C4-2B (cell line): ENCODE data around the gene NRP1.

Experiments
- H3K27ac ChIP-seq: fragments of 450-650 bp; 2 replicates; pipeline ENCODE4 v1.5.1; 2017
- CTCF ChIP-seq: fragments of 450-650 bp; conservative IDR thresholded peaks from 2 replicates; pipeline ENCODE4 v1.5.1; 2017; ENCODE audit warnings: mild to moderate bottlenecking
- ZFX ChIP-seq: fragments of 450-650 bp; IDR thresholded peaks from 2 replicates; pipeline ENCODE4 v1.6.1; 2017

Gene NRP1

GRCh38 chr10:33363106-33363505, 28.6 kb upstream of the NRP1 start:
- TF ChIP-seq CTCF = no peak
- no peak for TF ChIP-seq ZFX
- H3K27ac ChIP-seq = no peak overlapping the region

- TF ChIP-seq CTCF = no peak
- no peak for TF ChIP-seq ZFX
- no peak overlapping the region for H3K27ac ChIP-seq
Observed at GRCh38 chr10:33358016-33358415, 23.5 kb upstream of the NRP1 start.

- no peak overlapping the region for H3K27ac ChIP-seq
- TF ChIP-seq CTCF (no peak), ZFX (no peak)
Observed at GRCh38 chr10:33355274-33355673, 20.8 kb upstream of the NRP1 start.

- TF ChIP-seq CTCF (no peak), ZFX (no peak)
- no peak overlapping the region for H3K27ac ChIP-seq
Observed at GRCh38 chr10:33353853-33354252, 19.4 kb upstream of the NRP1 start.

GRCh38 chr10:33353334-33353733, 18.9 kb upstream of the NRP1 start:
- TF ChIP-seq ZFX (no peak), CTCF (no peak)
- no peak overlapping the region for H3K27ac ChIP-seq

- H3K27ac ChIP-seq = no peak overlapping the region
- TF ChIP-seq CTCF (no peak), ZFX (no peak)
Observed at GRCh38 chr10:33352615-33353014, 18.1 kb upstream of the NRP1 start.

- no peak overlapping the region for H3K27ac ChIP-seq
- TF ChIP-seq CTCF (no peak), ZFX (no peak)
Observed at GRCh38 chr10:33352175-33352574, 17.7 kb upstream of the NRP1 start.
